Astrocyte of the spinal cord (primary cell): Measurements from ENCODE around the gene IFITM2.

Source experiments
- DNase-seq: peaks from one replicate; pipeline ENCODE4 v3.0.0; 2011; ENCODE audit warnings: low read depth, low spot score
- H3K4me3 ChIP-seq: 2 replicates; pipeline ENCODE4 v1.5.1; 2011; ENCODE audit warnings: low read depth, mild to moderate bottlenecking, low read length, moderate library complexity
- CTCF ChIP-seq: IDR thresholded peaks from 2 replicates; pipeline ENCODE4 v1.5.1; 2012; ENCODE audit warnings: low read depth, mild to moderate bottlenecking, low read length, inconsistent platforms
- in situ Hi-C: cut with HindIII; loops from 2 replicates; pipeline ENCODE4 v1.10.0; 2017; ENCODE audit warnings: low sequenced_read_pairs

IFITM2 gene

GRCh38 chr11:278001-278951 is 29.3 kb upstream of the IFITM2 start, which contains the start of gene NLRP6:
Gene NLRP6 (plus strand): TSS chr11:278407. CDS start chr11:278570, 163 bp downstream.
- in situ Hi-C loops, result no loop called here
- TF ChIP-seq CTCF, result no peak
- no peak for DNase-seq
- no peak within 1 kb of the TSS for H3K4me3 ChIP-seq

- no peak for TF ChIP-seq CTCF
- no peak overlapping the region for H3K4me3 ChIP-seq
- in situ Hi-C loops, result no loop called here
- DNase-seq, result no peak
Measured at GRCh38 chr11:279040-279965, 28.3 kb upstream of the IFITM2 start.

- no peak for TF ChIP-seq CTCF
- no peak overlapping the region for H3K4me3 ChIP-seq
- in situ Hi-C loops, result no loop called here
- peak; percentile 15 for DNase-seq
Measured at GRCh38 chr11:279966-280705, 27.5 kb upstream of the IFITM2 start.

- H3K4me3 ChIP-seq, result no peak overlapping the region
- TF ChIP-seq CTCF, result no peak
- in situ Hi-C loops, result no loop called here
- DNase-seq, result no peak
Measured at GRCh38 chr11:280706-281485, 26.7 kb upstream of the IFITM2 start.

- in situ Hi-C loops, result no loop called here
- no peak overlapping the region for H3K4me3 ChIP-seq
- TF ChIP-seq CTCF, result no peak
- no peak for DNase-seq
Measured at GRCh38 chr11:281486-282161, 26.0 kb upstream of the IFITM2 start.
